Omental fat pad (tissue), 4 donors: Measurements from ENCODE around the gene GNG2. TPM values are rescaled to one million over a fixed set of nuclear protein-coding genes. Genes with fewer than 3 reads are reported as not detected.

ENCODE experiments used
- ATAC-seq: fragments of 150-250 bp; one replicate; pipeline ENCODE4 v1.9.1; 2016; ENCODE audit warnings: mild to moderate bottlenecking, moderate library complexity; ENCODE audit not compliant: low FRiP score
- DNase-seq: peaks from one replicate; pipeline ENCODE4 v3.0.0-alpha.2; 2019; ENCODE audit warnings: low spot score
- total RNA-seq, 4 donors: library from RNA; depleted of rRNA; stranded (reverse); fragments of >200 nt; gene quantifications; one replicate each; pipeline ENCODE4 v1.1.0, GENCODE V29; 2016
- TF ChIP-seq, protein P1 (sequence below), 3 donors: fragments of 450-650 bp; IDR thresholded peaks; one replicate each; pipeline ENCODE4 v1.5.1; 2016 to 2017; ENCODE audit warnings: antibody characterized with exemption in 3 of 3, mild to moderate bottlenecking in 3 of 3, moderate library complexity in 2 of 3

Gene GNG2
- total RNA-seq, 4 donors from 2014 or later, result 40.7 to 85.6 (median 54.0) TPM

DNA sequence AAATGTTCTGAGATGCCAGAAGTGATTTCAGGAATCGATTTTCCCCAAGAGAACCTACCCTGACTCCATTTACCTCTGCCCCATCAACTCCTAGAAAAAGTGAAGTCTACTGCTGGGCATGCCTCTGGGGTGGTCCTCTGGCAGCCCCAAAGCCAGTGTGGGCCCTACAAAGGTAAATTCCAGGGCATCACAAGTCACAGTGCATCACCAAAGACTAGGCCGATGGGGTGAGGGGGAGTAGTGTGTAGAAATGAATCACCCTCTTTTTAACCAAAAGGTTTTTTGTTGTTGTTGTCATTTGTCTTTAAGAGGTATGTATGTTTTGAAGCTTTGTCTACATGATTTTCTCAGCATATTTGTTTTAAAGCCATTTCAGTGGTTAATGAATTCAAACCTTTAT lies 82.6 kb downstream of the GNG2 start:
- TF ChIP-seq, protein P1, sequence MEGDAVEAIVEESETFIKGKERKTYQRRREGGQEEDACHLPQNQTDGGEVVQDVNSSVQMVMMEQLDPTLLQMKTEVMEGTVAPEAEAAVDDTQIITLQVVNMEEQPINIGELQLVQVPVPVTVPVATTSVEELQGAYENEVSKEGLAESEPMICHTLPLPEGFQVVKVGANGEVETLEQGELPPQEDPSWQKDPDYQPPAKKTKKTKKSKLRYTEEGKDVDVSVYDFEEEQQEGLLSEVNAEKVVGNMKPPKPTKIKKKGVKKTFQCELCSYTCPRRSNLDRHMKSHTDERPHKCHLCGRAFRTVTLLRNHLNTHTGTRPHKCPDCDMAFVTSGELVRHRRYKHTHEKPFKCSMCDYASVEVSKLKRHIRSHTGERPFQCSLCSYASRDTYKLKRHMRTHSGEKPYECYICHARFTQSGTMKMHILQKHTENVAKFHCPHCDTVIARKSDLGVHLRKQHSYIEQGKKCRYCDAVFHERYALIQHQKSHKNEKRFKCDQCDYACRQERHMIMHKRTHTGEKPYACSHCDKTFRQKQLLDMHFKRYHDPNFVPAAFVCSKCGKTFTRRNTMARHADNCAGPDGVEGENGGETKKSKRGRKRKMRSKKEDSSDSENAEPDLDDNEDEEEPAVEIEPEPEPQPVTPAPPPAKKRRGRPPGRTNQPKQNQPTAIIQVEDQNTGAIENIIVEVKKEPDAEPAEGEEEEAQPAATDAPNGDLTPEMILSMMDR (IDR thresholded peaks at IDR 0.05), result no peak
- DNase-seq, result no peak
- ATAC-seq, result no peak

DNA sequence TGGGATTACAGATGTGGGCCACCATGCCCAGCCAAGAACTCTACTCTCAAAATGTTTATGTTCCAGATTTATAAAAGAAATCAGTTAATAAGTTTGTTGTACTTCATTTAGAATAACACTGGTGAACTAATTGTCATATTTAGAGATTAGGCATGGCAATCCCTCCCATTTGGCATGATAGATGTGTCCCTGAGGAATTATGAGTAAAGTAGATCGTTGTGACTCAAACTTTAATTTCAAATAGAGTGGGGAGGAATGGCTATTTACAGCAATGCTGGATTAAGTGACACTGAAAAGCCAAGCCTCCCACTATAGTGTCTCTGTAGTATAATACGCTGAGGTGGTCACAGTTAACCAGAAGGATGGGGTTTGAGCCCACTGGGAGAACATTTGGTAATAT lies 89.6 kb downstream of the GNG2 start:
- DNase-seq, result no peak
- no peak for ATAC-seq
- TF ChIP-seq, protein P1 (IDR thresholded peaks at IDR 0.05), result no peak

DNA sequence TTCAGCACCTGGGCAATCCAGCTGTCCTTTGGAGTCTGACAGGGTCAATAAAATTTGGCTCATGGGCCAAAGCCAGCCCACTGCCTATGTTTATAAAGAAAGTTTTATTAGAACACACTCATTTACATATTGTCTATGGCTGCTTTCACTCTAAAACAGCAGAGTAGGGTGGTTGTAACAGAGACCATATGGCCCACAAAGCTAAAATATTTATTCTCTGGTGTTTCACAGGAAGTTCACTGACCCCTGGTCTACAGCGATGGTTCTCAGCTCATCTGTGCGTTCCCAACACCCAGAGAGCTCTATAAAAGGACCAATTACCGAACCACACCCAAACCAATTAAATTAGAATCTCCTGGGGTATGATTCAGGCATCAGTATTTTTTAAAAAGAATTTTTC lies 91.2 kb downstream of the GNG2 start:
- ATAC-seq (no peak), DNase-seq (no peak)
- TF ChIP-seq, protein P1 (IDR thresholded peaks at IDR 0.05), result no peak

DNA sequence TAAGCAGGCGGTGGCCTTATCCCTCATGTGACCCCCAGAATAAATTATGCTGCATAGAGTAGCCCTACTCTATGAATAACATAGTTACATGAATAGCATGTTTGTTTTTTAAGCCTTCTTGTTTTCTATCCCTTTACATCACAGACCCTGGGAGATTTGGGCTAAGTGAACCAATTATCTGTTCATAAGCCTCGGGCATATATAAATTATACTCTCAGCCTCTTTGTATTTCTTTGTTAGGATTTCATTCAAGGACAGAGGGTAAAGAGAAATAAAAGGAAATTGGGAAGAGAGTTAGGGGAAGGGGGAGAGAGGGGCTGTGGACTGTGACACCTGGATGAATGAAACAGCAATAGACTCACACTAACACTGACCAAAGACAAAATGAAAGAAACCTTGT lies 93.6 kb downstream of the GNG2 start:
- TF ChIP-seq, protein P1 (IDR thresholded peaks at IDR 0.05), result no peak
- DNase-seq (no peak), ATAC-seq (no peak)

DNA sequence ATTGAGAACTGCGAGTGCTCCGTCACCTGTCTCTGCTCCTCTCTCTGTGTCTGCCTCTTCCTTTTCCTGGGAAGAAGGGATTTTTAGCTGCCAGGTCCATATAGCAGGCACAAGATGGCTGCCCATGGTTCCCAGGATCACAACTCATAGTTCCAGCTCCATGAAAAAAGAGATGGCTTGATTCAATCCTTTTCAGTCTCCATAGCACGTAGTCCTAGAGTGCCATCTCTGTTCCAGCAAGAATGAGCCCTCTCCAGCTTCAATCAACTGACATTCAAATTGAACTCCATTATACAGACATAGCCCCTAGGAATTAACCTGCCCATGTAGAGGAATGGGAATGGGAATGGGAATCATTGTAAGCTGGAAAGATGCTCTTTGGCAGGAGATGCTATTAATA lies 94.2 kb downstream of the GNG2 start:
- no peak for DNase-seq
- no peak for ATAC-seq
- TF ChIP-seq, protein P1 (IDR thresholded peaks at IDR 0.05), result no peak

DNA sequence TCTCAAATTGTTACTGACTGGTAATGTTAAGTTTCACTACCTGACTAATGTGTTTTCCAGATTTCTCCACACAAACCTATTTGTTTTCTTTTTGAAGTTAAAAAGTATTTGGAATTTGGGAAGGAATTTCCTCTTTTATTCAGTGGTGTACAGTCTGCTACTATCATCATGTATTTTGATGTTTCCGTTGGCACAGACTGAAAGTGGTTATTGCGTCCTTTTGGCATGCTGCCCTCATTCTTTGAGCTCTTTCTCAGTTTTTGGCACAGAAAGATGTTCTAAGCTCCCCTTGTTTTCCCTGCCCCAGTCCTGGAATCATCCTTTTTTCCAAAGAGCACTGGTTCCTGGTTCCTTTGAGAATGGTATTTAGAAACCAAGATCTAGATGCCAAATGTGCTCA lies 97.5 kb downstream of the GNG2 start:
- TF ChIP-seq, protein P1 (IDR thresholded peaks at IDR 0.05), result no peak
- DNase-seq, result no peak
- no peak for ATAC-seq

DNA sequence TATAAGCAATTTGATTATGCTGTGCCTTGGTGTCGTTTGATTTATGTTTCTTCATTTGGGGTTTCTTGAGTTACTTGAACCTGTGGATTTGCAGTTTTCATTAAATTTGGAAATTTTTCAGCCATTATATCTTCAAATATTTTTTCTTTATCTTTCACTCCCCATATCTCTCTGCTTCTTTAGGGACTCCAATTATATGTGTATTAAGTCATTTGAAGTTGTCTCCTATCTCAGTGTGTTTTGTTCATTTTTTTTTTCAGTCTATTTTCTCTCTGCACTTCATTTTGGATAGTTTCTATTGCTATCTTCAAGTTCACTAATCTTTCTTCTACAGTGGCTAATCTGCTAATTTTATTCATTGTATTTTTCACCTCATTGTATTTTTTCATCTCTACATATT lies 99.5 kb downstream of the GNG2 start:
- ATAC-seq (no peak), DNase-seq (no peak)
- TF ChIP-seq, protein P1 (IDR thresholded peaks at IDR 0.05), result no peak
